ENCODE data around the gene RPS3. TPM values are rescaled to one million over a fixed set of nuclear protein-coding genes. Genes with fewer than 3 reads are reported as not detected.
"Not testable (repeated sequence)": the region's sequence is repeated elsewhere in the genome, so short reads cannot be mapped to it uniquely, and the experiment has no call there.

The RPS3 gene
- polyA plus RNA-seq, 4 donors: 1,492 to 4,274 (median 3,256) TPM

DNA sequence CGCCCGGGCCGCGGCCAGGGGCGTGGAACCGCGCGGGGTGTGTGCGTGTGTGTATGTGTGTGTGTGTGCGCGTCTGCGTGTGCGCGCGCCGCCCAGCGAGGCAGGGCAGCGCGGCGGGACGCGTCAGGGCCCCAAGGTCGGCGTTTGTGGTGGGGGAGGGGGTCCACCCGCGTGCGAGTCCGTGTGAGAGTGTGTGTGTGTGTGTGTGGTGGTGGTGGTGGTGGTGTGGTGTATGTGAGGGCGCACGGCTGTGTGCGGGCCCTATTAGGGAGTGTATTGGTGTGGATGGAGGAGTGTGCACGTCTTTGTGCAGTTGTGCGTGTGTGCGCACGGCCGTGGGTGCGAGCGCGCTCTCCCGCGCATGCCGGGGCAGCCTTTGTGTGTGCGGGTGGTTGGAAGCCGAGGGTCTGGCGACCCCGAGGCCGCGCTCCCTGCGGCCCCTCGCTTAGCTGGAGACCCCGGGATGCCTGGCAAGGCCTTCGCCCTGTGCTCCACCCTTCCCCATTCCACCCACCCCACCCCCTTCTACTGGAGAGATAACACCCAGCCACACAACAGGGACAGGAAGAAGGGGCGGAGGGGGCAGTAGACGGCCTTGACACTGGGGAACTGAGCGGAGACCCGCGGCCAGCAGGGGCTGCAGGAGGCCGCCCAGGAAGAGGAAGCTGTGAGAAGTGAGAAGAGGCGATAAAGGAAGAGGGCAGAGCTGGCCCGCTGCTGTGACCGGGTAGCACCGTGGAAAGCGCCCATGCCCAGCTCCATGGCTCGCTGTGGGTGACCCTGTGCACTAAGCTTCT lies 47.3 kb upstream of the RPS3 start:
- WGBS, 3 donors: 0 to 1% (median 0%) methylated on average over 41 to 64 of the region's 64 CpGs
- Histone ChIP-seq H3K4me1 (ENCODE audit: control insufficient read depth in 3 of 3, insufficient read depth in 2 of 3, low read depth in 1 of 3, low read length in 2 of 3) (peaks cover 5 to 50% (median 5%) of the 10 kb centered on the region in 3 donors), H3K9me3 (ENCODE audit: control insufficient read depth in 2 of 2, insufficient read depth in 1 of 2, low read depth in 1 of 2, low read length in 1 of 2) (no peaks in the 10 kb centered on the region), H3K36me3 (ENCODE audit: control insufficient read depth in 3 of 3, insufficient read depth in 2 of 3, low read depth in 1 of 3, low read length in 3 of 3) (peaks cover 0 to 20% (median 0%) of the 10 kb centered on the region in 3 donors), H3K27me3 (ENCODE audit: control insufficient read depth in 3 of 3, insufficient read depth in 3 of 3, low read length in 3 of 3) (no peaks in the 10 kb centered on the region), H3K27ac (ENCODE audit: low read depth in 1 of 3, low read length in 2 of 3) (peak overlapping the region; percentile 89 to 95 (median 93)), H3K4me3 (ENCODE audit: low read depth in 1 of 3, low read length in 3 of 3) (peak overlapping the region; percentile 60 to 84 (median 76))
- peak; percentile 79 to 88 for DNase-seq
- no peak for FAIRE-seq

DNA sequence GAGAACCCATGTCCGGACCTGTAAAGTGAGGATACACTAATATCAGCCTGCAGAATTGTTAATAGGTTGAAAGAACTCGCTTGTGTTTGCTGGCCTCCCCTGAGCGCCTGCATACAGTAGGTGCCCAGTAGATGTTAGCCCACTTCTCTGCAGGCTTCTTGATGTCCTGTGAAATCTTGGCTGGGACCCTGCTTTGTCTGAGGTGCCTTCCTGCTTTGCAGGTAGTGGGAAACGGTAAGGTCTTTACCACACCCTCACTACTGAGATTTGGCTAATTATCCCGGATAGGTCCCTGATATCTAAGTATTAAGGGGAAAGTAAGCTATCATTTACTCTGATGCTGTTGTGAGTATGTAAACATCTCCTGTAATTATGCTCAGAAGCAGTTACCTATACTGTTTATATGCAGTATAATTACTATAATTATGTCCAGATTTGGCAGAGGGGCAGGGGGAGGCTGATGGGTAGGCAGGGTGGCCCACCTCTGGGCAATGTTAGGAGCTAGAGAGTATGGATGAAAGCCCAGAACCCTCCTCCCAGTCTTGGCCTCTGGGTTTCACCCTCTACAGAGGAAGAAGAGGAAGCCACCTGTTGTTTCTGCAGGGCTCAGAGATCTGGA lies 46.6 kb upstream of the RPS3 start:
- 11 to 27% (median 12%) methylated on average over 5 of the region's 5 CpGs for WGBS, 3 donors
- no peak for DNase-seq
- Histone ChIP-seq H3K36me3 (ENCODE audit: control insufficient read depth in 3 of 3, insufficient read depth in 2 of 3, low read depth in 1 of 3, low read length in 3 of 3) (peaks cover 0 to 15% (median 0%) of the 10 kb centered on the region in 3 donors), H3K27ac (ENCODE audit: low read depth in 1 of 3, low read length in 2 of 3) (peak overlapping the region; percentile 89 to 95 (median 93)), H3K4me1 (ENCODE audit: control insufficient read depth in 3 of 3, insufficient read depth in 2 of 3, low read depth in 1 of 3, low read length in 2 of 3) (peaks cover 0 to 43% (median 2%) of the 10 kb centered on the region in 3 donors), H3K4me3 (ENCODE audit: low read depth in 1 of 3, low read length in 3 of 3) (peak overlapping the region; percentile 60 to 84 (median 76)), H3K9me3 (ENCODE audit: control insufficient read depth in 2 of 2, insufficient read depth in 1 of 2, low read depth in 1 of 2, low read length in 1 of 2) (no peaks in the 10 kb centered on the region), H3K27me3 (ENCODE audit: control insufficient read depth in 3 of 3, insufficient read depth in 3 of 3, low read length in 3 of 3) (no peaks in the 10 kb centered on the region)
- no peak for FAIRE-seq

DNA sequence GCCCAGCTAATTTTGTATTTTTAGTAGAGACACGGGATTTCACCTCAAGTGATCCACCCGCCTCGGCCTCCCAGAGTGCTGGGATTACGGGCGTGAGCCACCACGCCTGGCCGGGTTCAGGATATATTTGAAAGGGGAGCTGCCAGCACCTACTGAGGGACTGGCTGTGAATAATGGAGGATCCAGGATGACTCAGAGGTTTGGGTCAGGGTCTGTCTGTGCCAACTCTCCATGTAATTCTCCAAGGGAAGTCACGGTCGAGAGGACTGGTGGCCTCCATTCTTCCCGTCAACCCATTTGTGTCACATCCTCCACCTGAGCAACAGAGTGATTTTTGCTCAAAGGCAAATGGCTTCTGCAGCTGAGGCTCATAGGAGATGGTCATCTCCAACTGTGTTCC lies 44.3 kb upstream of the RPS3 start:
- no peaks in the 10 kb centered on the region for H3K9me3 ChIP-seq (ENCODE audit: control insufficient read depth in 2 of 2, insufficient read depth in 1 of 2, low read depth in 1 of 2, low read length in 1 of 2)
- FAIRE-seq (no peak), DNase-seq (no peak)
- H3K27ac ChIP-seq (ENCODE audit: low read depth in 1 of 3, low read length in 2 of 3): no peak overlapping the region
- peaks cover 0 to 20% (median 2%) of the 10 kb centered on the region in 3 donors for H3K4me1 ChIP-seq (ENCODE audit: control insufficient read depth in 3 of 3, insufficient read depth in 2 of 3, low read depth in 1 of 3, low read length in 2 of 3)
- H3K27me3 ChIP-seq (ENCODE audit: control insufficient read depth in 3 of 3, insufficient read depth in 3 of 3, low read length in 3 of 3): no peaks in the 10 kb centered on the region
- no peak overlapping the region for H3K4me3 ChIP-seq (ENCODE audit: low read depth in 1 of 3, low read length in 3 of 3)
- H3K36me3 ChIP-seq (ENCODE audit: control insufficient read depth in 3 of 3, insufficient read depth in 2 of 3, low read depth in 1 of 3, low read length in 3 of 3): no peaks in the 10 kb centered on the region
- 82 to 88% (median 87%) methylated on average over 10 of the region's 10 CpGs for WGBS, 3 donors

DNA sequence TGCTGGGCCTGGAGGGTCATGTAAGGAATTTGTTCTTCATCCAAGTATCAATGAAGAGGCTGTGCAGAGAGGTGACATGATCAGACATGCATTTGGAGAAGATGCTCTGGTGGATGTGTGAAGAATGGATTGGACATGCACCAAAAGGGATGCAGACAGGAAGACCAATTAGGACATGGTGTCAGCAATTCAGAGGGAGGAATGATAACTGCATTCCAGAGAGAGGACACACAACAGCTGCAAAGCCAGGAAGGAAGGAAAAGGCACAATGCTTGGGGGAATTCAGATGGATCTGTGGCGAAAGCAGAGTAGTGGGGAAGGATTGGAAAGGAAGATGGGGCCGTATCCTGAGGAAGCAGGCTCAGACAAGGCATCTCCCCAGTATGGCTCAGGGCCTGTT lies 42.7 kb upstream of the RPS3 start:
- no peaks in the 10 kb centered on the region for H3K27me3 ChIP-seq (ENCODE audit: control insufficient read depth in 3 of 3, insufficient read depth in 3 of 3, low read length in 3 of 3)
- H3K27ac ChIP-seq (ENCODE audit: low read depth in 1 of 3, low read length in 2 of 3): no peak overlapping the region
- no peaks in the 10 kb centered on the region for H3K36me3 ChIP-seq (ENCODE audit: control insufficient read depth in 3 of 3, insufficient read depth in 2 of 3, low read depth in 1 of 3, low read length in 3 of 3)
- DNase-seq: no peak
- FAIRE-seq: no peak
- peaks cover 0 to 10% (median 2%) of the 10 kb centered on the region in 3 donors for H3K4me1 ChIP-seq (ENCODE audit: control insufficient read depth in 3 of 3, insufficient read depth in 2 of 3, low read depth in 1 of 3, low read length in 2 of 3)
- no peak overlapping the region for H3K4me3 ChIP-seq (ENCODE audit: low read depth in 1 of 3, low read length in 3 of 3)
- H3K9me3 ChIP-seq (ENCODE audit: control insufficient read depth in 2 of 2, insufficient read depth in 1 of 2, low read depth in 1 of 2, low read length in 1 of 2): no peaks in the 10 kb centered on the region
- WGBS, 3 donors: 76 to 96% (median 90%) methylated on average over 2 of the region's 2 CpGs

DNA sequence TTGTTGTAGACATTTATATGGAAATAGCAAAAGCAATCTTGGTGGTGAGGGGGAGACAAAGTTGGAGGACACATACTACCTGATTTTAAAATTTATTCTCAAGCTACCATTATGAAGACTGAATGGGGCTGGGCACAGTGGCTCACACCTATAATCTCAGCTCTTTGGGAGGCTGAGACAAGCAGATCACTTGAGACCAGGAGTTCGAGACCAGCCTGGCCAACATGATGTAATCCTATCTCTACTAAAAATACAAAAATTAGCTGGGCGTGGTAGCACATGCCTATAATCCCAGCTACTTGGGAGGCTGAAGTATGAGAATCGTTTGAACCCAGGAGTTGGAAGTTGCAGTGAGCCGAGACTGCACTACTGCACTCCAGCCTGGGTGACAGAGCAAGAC lies 37.0 kb upstream of the RPS3 start:
- not testable (repeated sequence) for H3K27ac ChIP-seq (ENCODE audit: low read depth in 1 of 3, low read length in 2 of 3); H3K27me3 ChIP-seq (ENCODE audit: control insufficient read depth in 3 of 3, insufficient read depth in 3 of 3, low read length in 3 of 3); FAIRE-seq; H3K9me3 ChIP-seq (ENCODE audit: control insufficient read depth in 2 of 2, insufficient read depth in 1 of 2, low read depth in 1 of 2, low read length in 1 of 2); H3K36me3 ChIP-seq (ENCODE audit: control insufficient read depth in 3 of 3, insufficient read depth in 2 of 3, low read depth in 1 of 3, low read length in 3 of 3); H3K4me3 ChIP-seq (ENCODE audit: low read depth in 1 of 3, low read length in 3 of 3); H3K4me1 ChIP-seq (ENCODE audit: control insufficient read depth in 3 of 3, insufficient read depth in 2 of 3, low read depth in 1 of 3, low read length in 2 of 3); DNase-seq
- 71 to 77% (median 75%) methylated on average over 4 of the region's 4 CpGs for WGBS, 3 donors

DNA sequence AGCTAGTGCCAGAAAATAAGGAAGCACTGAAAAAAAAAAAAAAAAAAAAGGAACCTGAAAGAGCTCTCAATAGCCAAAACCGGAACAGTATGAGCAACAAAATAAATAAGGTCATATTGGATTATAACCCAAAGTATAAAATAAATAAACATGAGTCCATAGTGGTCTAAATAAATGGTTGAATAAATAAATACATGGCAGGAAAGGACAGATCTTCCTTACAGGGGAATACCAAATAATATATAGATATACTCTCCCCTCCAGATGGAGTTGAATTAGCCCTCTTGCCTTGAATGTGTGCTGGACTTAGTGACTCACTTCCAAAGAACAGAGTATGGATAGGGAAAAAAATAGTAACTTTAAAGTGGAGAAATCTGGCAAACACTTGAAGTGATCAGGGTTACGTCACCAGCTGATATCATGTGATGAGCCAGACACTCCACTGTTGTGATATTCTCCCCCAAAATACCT lies 33.6 kb upstream of the RPS3 start:
- Histone ChIP-seq H3K4me1 (ENCODE audit: control insufficient read depth in 3 of 3, insufficient read depth in 2 of 3, low read depth in 1 of 3, low read length in 2 of 3) (peaks cover 0 to 2% (median 0%) of the 10 kb centered on the region in 3 donors), H3K27ac (ENCODE audit: low read depth in 1 of 3, low read length in 2 of 3) (peak overlapping the region in 1 of 3 donors; percentile 27), H3K27me3 (ENCODE audit: control insufficient read depth in 3 of 3, insufficient read depth in 3 of 3, low read length in 3 of 3) (no peaks in the 10 kb centered on the region), H3K9me3 (ENCODE audit: control insufficient read depth in 2 of 2, insufficient read depth in 1 of 2, low read depth in 1 of 2, low read length in 1 of 2) (peaks cover 0 to 5% of the 10 kb centered on the region in 2 donors), H3K4me3 (ENCODE audit: low read depth in 1 of 3, low read length in 3 of 3) (no peak overlapping the region), H3K36me3 (ENCODE audit: control insufficient read depth in 3 of 3, insufficient read depth in 2 of 3, low read depth in 1 of 3, low read length in 3 of 3) (no peaks in the 10 kb centered on the region)
- 58 to 74% (median 72%) methylated on average over 2 of the region's 2 CpGs for WGBS, 3 donors
- FAIRE-seq: no peak
- DNase-seq: no peak

DNA sequence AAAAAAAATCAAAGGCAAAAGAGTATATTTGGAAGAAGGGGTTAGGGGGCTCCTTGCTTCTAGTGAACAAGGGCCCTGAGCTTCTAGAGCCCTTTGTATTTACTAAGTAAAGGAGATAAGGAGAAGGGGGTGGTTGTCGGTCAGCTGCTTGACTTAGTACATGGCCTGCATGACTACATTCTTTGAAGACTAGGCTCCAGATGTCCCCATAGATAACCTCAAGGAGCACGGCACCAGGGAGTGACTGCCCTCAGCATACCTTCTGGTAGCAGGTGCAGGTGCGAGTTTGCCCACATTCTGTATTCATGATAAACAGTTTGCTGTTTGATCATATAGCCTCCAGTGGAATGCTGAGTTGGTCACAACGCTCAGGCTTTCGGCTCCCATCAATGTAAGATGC lies 32.5 kb upstream of the RPS3 start:
- not testable (repeated sequence) for H3K4me3 ChIP-seq (ENCODE audit: low read depth in 1 of 3, low read length in 3 of 3); H3K27me3 ChIP-seq (ENCODE audit: control insufficient read depth in 3 of 3, insufficient read depth in 3 of 3, low read length in 3 of 3); H3K36me3 ChIP-seq (ENCODE audit: control insufficient read depth in 3 of 3, insufficient read depth in 2 of 3, low read depth in 1 of 3, low read length in 3 of 3); FAIRE-seq; H3K4me1 ChIP-seq (ENCODE audit: control insufficient read depth in 3 of 3, insufficient read depth in 2 of 3, low read depth in 1 of 3, low read length in 2 of 3); H3K9me3 ChIP-seq (ENCODE audit: control insufficient read depth in 2 of 2, insufficient read depth in 1 of 2, low read depth in 1 of 2, low read length in 1 of 2); DNase-seq; H3K27ac ChIP-seq (ENCODE audit: low read depth in 1 of 3, low read length in 2 of 3)
- WGBS, 3 donors: 77 to 82% (median 79%) methylated on average over 5 of the region's 5 CpGs

DNA sequence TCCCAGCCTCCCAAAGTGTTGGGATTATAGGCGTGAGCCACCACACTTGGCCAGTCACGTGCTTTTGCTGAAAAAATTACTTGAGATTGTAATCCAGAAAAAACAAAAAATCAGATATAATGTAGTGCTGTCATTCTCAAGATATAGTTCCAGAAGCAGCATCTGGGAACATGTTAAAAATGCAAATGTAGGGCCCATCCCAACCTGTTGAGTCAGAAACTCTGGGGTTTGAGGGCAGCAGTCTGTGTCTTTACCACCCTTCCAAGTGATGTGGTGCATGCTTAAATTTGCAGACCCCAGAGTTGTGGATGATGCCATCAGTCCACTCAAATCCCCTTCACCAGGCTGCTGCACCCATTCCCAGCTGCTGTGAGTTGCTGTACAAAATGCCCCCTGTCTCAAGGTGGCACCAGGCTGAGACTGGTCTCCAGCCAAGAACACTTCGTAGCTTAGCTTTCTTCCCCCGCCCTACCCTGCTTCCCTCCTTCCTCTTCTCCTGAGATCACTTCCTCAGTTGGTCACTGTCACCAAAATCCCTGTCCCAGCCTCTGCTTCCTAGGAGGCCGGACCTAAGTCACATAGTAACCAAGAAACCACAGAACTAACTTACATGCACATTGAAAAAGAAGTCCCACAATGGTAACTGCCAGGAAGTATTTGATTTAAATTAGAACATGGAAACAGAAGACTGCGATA lies 29.6 kb upstream of the RPS3 start:
- no peak overlapping the region for H3K4me3 ChIP-seq (ENCODE audit: low read depth in 1 of 3, low read length in 3 of 3)
- DNase-seq: no peak
- 70 to 79% (median 77%) methylated on average over 6 of the region's 6 CpGs for WGBS, 3 donors
- H3K4me1 ChIP-seq (ENCODE audit: control insufficient read depth in 3 of 3, insufficient read depth in 2 of 3, low read depth in 1 of 3, low read length in 2 of 3): peaks cover 0 to 17% (median 2%) of the 10 kb centered on the region in 3 donors
- no peaks in the 10 kb centered on the region for H3K27me3 ChIP-seq (ENCODE audit: control insufficient read depth in 3 of 3, insufficient read depth in 3 of 3, low read length in 3 of 3)
- no peak overlapping the region for H3K27ac ChIP-seq (ENCODE audit: low read depth in 1 of 3, low read length in 2 of 3)
- peaks cover 0 to 5% of the 10 kb centered on the region in 2 donors for H3K9me3 ChIP-seq (ENCODE audit: control insufficient read depth in 2 of 2, insufficient read depth in 1 of 2, low read depth in 1 of 2, low read length in 1 of 2)
- no peak for FAIRE-seq
- H3K36me3 ChIP-seq (ENCODE audit: control insufficient read depth in 3 of 3, insufficient read depth in 2 of 3, low read depth in 1 of 3, low read length in 3 of 3): no peaks in the 10 kb centered on the region
